Measurements from ENCODE around the gene KCNN4. TPM values are rescaled to one million over a fixed set of nuclear protein-coding genes. Genes with fewer than 3 reads are reported as not detected.

KCNN4 gene
- total RNA-seq, 4 donors from 2014 or later: 0.74 to 19.1 (median 2.6) TPM

DNA sequence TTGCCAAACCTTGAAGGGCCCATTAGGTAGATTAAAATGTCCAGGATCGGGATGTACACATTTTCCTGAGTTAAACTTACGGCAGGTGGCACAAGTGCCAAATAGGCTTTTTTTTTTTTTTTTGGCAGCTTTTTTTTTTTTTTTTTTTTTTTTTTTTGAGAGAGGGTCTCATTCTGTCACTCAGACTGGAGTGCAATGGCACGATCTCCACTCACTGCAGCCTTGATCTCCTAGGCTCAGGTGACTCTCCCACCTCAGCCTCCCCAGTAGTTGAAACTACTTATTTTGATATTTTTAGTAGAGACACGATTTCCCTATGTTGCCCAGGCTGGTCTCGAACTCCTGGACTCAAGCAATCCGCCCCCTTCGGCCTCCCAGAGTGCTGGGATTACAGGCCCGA, 55.9 kb downstream of the KCNN4 start:
- no peak for ATAC-seq (ENCODE audit: low FRiP score)
- no peak for DNase-seq (ENCODE audit: low spot score)
- TF ChIP-seq, protein P1, sequence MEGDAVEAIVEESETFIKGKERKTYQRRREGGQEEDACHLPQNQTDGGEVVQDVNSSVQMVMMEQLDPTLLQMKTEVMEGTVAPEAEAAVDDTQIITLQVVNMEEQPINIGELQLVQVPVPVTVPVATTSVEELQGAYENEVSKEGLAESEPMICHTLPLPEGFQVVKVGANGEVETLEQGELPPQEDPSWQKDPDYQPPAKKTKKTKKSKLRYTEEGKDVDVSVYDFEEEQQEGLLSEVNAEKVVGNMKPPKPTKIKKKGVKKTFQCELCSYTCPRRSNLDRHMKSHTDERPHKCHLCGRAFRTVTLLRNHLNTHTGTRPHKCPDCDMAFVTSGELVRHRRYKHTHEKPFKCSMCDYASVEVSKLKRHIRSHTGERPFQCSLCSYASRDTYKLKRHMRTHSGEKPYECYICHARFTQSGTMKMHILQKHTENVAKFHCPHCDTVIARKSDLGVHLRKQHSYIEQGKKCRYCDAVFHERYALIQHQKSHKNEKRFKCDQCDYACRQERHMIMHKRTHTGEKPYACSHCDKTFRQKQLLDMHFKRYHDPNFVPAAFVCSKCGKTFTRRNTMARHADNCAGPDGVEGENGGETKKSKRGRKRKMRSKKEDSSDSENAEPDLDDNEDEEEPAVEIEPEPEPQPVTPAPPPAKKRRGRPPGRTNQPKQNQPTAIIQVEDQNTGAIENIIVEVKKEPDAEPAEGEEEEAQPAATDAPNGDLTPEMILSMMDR (IDR thresholded peaks at IDR 0.05): no peak

DNA sequence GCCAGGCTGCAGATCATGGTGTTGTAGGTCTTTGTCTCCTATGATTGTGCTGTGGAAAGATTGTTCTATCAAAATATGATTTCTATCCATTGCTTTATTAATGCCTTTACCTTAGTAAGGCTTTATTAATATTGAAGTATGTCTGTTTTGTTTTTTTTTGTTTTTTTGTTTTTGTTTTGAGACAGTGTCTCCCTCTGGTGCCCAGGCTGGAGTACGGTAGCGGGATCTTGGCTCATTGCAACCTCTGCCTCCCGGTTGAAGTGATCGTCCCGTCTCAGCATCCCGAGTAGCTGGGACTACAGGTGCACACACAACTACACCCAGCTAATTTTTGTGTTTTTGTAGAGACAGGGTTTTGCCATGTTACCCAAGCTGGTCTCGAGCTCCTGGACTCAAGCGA, 57.2 kb downstream of the KCNN4 start:
- TF ChIP-seq, protein P1 (IDR thresholded peaks at IDR 0.05): no peak
- DNase-seq (ENCODE audit: low spot score): no peak
- ATAC-seq (ENCODE audit: low FRiP score): no peak

DNA sequence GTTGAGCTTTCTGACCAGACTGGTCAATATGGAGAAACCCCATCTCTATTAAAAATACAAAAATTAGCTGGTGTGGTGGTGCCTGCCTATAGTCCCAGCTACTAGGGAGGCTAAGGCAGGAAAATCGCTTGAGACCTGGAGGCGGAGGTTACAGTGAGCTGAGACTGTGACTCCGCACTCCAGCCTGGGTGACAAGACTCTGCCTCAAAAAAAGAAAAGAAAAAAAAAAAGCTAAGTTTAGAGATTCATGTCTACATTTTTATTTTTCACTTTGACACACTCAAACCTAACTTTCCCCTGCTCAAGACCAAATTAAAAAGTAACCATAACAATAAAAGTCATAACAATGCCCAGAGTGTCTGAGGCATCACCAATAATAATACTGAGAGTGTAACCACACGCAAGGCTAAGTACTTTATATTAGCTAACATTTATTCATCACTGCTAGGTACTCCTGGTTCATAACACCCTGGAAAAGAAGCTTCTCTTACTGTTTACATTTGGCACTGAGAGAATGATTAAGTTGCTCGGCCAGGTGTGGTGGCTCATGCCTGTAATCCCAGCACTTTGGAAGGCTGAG, 59.2 kb downstream of the KCNN4 start:
- DNase-seq (ENCODE audit: low spot score) (no peak), ATAC-seq (ENCODE audit: low FRiP score) (no peak)
- TF ChIP-seq, protein P1 (IDR thresholded peaks at IDR 0.05): no peak

DNA sequence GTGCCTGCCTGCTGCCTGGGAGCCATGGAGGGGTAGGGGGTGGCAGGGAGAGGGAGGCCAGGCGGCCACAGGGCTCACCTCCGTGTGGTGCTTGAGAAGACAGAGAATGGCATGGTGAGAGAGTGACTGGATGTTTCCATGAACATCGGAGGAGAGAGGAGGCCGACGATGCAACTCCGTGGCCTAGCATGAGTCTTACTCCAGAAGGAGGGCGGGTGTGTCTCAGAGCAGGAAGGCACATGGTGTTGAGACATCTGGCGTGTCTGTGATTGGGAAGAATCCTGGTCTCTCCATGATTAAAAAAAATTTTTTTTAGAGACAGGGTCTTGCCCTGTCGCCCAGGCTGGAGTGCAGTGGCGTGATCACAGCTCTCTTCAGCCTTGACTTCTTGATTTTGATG, 59.8 kb downstream of the KCNN4 start:
- TF ChIP-seq, protein P1 (IDR thresholded peaks at IDR 0.05): no peak
- no peak for DNase-seq (ENCODE audit: low spot score)

DNA sequence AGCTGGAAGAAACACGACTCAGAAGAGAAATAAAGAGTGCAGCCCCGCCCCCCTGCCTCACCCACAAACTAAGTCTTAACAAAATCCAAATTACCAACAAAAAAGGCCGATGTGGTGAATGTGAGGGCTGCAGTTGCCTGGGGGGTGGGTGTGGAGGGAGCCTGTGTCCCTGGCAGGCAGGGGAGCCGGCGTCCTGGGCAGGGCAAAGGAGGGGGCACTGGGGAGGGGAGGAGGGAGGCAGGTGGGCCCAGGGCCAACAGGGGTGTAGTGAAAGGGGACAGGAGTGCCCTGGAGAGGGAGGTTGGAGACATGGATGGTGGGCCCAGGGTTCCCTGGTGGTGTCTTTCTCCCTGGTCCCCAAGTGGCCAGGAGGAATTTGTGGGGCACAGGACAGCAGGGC, 60.9 kb downstream of the KCNN4 start:
- ATAC-seq (ENCODE audit: low FRiP score) (no peak), DNase-seq (ENCODE audit: low spot score) (no peak)
- TF ChIP-seq, protein P1 (IDR thresholded peaks at IDR 0.05): no peak

More for the DNA sequence above, 59.8 kb downstream of the KCNN4 start:
- ATAC-seq (ENCODE audit: low FRiP score): no peak

DNA sequence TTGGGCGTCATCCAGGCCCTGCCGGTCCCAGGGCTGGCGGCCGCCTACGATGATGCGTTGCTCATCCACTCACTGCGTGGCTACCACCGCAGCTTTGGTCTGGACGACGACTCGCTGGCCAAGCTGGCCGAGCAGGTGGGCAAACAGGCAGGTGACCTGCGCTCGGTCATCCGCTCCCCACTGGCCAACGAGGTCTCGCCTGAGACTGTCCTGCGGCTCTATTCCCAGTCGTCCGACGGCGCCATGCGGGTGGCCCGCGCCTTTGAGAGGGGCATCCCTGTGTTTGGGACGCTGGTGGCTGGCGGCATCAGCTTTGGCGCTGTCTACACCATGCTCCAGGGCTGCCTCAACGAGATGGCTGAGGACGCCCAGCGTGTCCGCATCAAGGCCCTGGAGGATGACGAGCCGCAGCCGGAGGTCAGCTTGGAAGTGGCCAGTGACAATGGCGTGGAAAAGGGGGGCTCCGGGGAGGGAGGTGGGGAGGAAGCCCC, 61.4 kb downstream of the KCNN4 start:
- ATAC-seq (ENCODE audit: low FRiP score) (no peak), DNase-seq (ENCODE audit: low spot score) (no peak)
- TF ChIP-seq, protein P1 (IDR thresholded peaks at IDR 0.05): no peak

DNA sequence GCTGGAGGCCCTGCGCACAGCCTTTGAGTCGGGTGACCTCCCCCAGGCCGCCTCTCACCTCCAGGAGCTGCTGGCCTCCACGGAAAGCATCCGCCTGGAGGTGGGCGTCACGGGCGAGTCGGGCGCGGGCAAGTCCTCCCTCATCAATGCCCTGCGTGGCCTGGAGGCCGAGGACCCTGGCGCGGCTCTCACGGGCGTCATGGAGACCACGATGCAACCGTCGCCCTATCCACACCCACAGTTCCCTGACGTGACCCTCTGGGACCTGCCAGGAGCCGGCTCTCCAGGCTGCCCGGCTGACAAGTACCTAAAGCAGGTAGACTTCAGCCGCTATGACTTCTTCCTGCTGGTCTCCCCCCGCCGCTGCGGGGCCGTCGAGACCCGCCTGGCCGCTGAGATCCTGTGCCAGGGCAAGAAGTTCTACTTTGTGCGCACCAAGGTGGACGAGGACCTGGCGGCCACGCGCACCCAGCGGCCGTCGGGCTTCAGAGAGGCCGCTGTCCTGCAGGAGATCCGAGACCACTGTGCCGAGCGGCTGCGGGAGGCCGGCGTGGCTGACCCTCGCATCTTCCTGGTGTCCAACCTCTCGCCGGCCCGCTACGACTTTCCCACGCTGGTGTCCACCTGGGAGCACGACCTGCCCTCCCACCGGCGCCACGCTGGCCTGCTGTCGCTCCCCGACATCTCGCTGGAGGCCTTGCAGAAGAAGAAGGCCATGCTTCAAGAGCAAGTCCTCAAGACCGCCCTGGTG, 62.0 kb downstream of the KCNN4 start:
- ATAC-seq (ENCODE audit: low FRiP score): no peak
- TF ChIP-seq, protein P1 (IDR thresholded peaks at IDR 0.05): no peak
- DNase-seq (ENCODE audit: low spot score): no peak
